ENCODE measurements around the gene MLIP. TPM values are rescaled to one million over a fixed set of nuclear protein-coding genes. Genes with fewer than 3 reads are reported as not detected.

The MLIP gene
- total and polyA plus RNA-seq, 4 donors, result 2.0 to 6.0 (median 3.2) TPM

DNA sequence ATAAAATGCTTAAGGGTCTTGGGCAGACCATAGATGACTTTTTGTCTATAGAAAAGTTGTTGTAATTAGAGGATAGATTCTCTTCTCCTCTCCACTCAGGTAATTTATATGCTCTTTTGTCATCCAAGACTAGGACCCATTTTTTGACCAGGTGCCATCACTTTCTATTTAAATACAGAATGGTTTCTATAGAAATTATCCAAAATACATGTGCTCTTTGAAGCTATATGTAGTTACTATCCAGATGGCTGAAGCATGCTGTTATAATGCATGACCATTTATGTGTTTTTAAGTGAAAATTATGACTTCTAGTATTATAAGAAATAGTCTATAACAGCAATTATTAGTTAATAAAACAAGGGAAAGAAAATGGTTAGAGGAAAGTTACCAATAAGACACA lies 3.0 kb upstream of the MLIP start:
- Histone ChIP-seq H3K9ac (ENCODE audit: low read depth in 1 of 2, low read length in 2 of 2) (no peak overlapping the region), H3K4me3 (ENCODE audit: low read depth in 1 of 3, low read length in 3 of 3) (no peak overlapping the region), H3K27ac (ENCODE audit: low read depth in 1 of 2, low read length in 2 of 2) (no peak overlapping the region), H3K4me1 (ENCODE audit: control insufficient read depth in 4 of 4, insufficient read depth in 4 of 4, low read length in 3 of 4) (no peaks in the 10 kb centered on the region), H3K27me3 (ENCODE audit: control insufficient read depth in 4 of 4, insufficient read depth in 4 of 4, low read length in 3 of 4) (no peaks in the 10 kb centered on the region), H3K36me3 (ENCODE audit: control insufficient read depth in 4 of 4, insufficient read depth in 3 of 4, low read depth in 1 of 4, low read length in 3 of 4) (no peaks in the 10 kb centered on the region), H3K9me3 (ENCODE audit: control insufficient read depth in 4 of 4, low read length in 3 of 4) (no peaks in the 10 kb centered on the region)
- no peak for DNase-seq (ENCODE audit: low spot score)
- TF ChIP-seq FOXA2 (IDR thresholded peaks at IDR 0.05) (no peak), HNF4G (IDR thresholded peaks at IDR 0.05) (no peak), HNF4A (conservative IDR thresholded peaks at IDR 0.05) (no peak)
- TF ChIP-seq, protein P1, sequence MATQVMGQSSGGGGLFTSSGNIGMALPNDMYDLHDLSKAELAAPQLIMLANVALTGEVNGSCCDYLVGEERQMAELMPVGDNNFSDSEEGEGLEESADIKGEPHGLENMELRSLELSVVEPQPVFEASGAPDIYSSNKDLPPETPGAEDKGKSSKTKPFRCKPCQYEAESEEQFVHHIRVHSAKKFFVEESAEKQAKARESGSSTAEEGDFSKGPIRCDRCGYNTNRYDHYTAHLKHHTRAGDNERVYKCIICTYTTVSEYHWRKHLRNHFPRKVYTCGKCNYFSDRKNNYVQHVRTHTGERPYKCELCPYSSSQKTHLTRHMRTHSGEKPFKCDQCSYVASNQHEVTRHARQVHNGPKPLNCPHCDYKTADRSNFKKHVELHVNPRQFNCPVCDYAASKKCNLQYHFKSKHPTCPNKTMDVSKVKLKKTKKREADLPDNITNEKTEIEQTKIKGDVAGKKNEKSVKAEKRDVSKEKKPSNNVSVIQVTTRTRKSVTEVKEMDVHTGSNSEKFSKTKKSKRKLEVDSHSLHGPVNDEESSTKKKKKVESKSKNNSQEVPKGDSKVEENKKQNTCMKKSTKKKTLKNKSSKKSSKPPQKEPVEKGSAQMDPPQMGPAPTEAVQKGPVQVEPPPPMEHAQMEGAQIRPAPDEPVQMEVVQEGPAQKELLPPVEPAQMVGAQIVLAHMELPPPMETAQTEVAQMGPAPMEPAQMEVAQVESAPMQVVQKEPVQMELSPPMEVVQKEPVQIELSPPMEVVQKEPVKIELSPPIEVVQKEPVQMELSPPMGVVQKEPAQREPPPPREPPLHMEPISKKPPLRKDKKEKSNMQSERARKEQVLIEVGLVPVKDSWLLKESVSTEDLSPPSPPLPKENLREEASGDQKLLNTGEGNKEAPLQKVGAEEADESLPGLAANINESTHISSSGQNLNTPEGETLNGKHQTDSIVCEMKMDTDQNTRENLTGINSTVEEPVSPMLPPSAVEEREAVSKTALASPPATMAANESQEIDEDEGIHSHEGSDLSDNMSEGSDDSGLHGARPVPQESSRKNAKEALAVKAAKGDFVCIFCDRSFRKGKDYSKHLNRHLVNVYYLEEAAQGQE (IDR thresholded peaks at IDR 0.05), result no peak
- TF ChIP-seq, protein P2, sequence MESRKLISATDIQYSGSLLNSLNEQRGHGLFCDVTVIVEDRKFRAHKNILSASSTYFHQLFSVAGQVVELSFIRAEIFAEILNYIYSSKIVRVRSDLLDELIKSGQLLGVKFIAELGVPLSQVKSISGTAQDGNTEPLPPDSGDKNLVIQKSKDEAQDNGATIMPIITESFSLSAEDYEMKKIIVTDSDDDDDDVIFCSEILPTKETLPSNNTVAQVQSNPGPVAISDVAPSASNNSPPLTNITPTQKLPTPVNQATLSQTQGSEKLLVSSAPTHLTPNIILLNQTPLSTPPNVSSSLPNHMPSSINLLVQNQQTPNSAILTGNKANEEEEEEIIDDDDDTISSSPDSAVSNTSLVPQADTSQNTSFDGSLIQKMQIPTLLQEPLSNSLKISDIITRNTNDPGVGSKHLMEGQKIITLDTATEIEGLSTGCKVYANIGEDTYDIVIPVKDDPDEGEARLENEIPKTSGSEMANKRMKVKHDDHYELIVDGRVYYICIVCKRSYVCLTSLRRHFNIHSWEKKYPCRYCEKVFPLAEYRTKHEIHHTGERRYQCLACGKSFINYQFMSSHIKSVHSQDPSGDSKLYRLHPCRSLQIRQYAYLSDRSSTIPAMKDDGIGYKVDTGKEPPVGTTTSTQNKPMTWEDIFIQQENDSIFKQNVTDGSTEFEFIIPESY (IDR thresholded peaks at IDR 0.05), result no peak

- Histone ChIP-seq H3K27me3 (ENCODE audit: control insufficient read depth in 4 of 4, insufficient read depth in 4 of 4, low read length in 3 of 4) (no peaks in the 10 kb centered on the region), H3K4me3 (ENCODE audit: low read depth in 1 of 3, low read length in 3 of 3) (no peak overlapping the region), H3K36me3 (ENCODE audit: control insufficient read depth in 4 of 4, insufficient read depth in 3 of 4, low read depth in 1 of 4, low read length in 3 of 4) (no peaks in the 10 kb centered on the region), H3K9me3 (ENCODE audit: control insufficient read depth in 4 of 4, low read length in 3 of 4) (no peaks in the 10 kb centered on the region), H3K9ac (ENCODE audit: low read depth in 1 of 2, low read length in 2 of 2) (no peak overlapping the region), H3K27ac (ENCODE audit: low read depth in 1 of 2, low read length in 2 of 2) (no peak overlapping the region), H3K4me1 (ENCODE audit: control insufficient read depth in 4 of 4, insufficient read depth in 4 of 4, low read length in 3 of 4) (no peaks in the 10 kb centered on the region)
- no peak for DNase-seq (ENCODE audit: low spot score)
- 86% methylated on average over 3 of the region's 3 CpGs for WGBS
- TF ChIP-seq FOXA1 (IDR thresholded peaks at IDR 0.05) (no peak), HNF4A (conservative IDR thresholded peaks at IDR 0.05) (no peak), NR2F2 (IDR thresholded peaks at IDR 0.05) (no peak), RAD21 (IDR thresholded peaks at IDR 0.05) (no peak), FOXA2 (IDR thresholded peaks at IDR 0.05) (no peak), YY1 (IDR thresholded peaks at IDR 0.05) (no peak), RXRA (IDR thresholded peaks at IDR 0.05) (no peak), GABPA (IDR thresholded peaks at IDR 0.05 in 1 of 2, conservative IDR thresholded peaks at IDR 0.05 in 1 of 2) (no peak)
- TF ChIP-seq, protein P3, sequence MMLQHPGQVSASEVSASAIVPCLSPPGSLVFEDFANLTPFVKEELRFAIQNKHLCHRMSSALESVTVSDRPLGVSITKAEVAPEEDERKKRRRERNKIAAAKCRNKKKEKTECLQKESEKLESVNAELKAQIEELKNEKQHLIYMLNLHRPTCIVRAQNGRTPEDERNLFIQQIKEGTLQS (IDR thresholded peaks at IDR 0.05), result no peak
- TF ChIP-seq, protein P1 (IDR thresholded peaks at IDR 0.05), result no peak
Observed at GRCh38 chr6:54109586-54109985, 1.7 kb upstream of the MLIP start.
